HG03520 (cell line): ENCODE data around the gene CDC34.

ENCODE experiments used
- ATAC-seq: cut with Tn5 transposase; IDR thresholded peaks from one replicate; pipeline ENCODE4 v1.9.1; 2021; ENCODE audit warnings: mild to moderate bottlenecking, moderate library complexity; ENCODE audit not compliant: unreplicated experiment

Gene CDC34

GRCh38 chr19:531753-532560 lies at the start of gene CDC34:
CDC34 (plus strand) TSS chr19:531760; CDS start chr19:531932, 172 bp downstream.
- ATAC-seq = peak; percentile 4

GRCh38 chr19:482186-483041 lies 49.1 kb upstream of the CDC34 start:
- ATAC-seq = no peak

GRCh38 chr19:483332-484072 lies 48.1 kb upstream of the CDC34 start:
- no peak for ATAC-seq

GRCh38 chr19:484494-484893 lies 47.1 kb upstream of the CDC34 start:
- no peak for ATAC-seq

- no peak for ATAC-seq
Observed at GRCh38 chr19:485077-485476, 46.5 kb upstream of the CDC34 start.

- no peak for ATAC-seq
Observed at GRCh38 chr19:485583-486236, 45.9 kb upstream of the CDC34 start.

GRCh38 chr19:488505-489417 lies 42.8 kb upstream of the CDC34 start:
- no peak for ATAC-seq

GRCh38 chr19:489418-490196 lies 42.0 kb upstream of the CDC34 start:
- no peak for ATAC-seq

- ATAC-seq = no peak
Observed at GRCh38 chr19:491146-491741, 40.3 kb upstream of the CDC34 start.

GRCh38 chr19:492091-492531 lies 39.4 kb upstream of the CDC34 start:
- ATAC-seq = no peak

GRCh38 chr19:493391-494170 lies 38.0 kb upstream of the CDC34 start:
- no peak for ATAC-seq

GRCh38 chr19:494171-495080 lies 37.1 kb upstream of the CDC34 start:
- no peak for ATAC-seq

- no peak for ATAC-seq
Observed at GRCh38 chr19:495081-495401, 36.5 kb upstream of the CDC34 start.

- ATAC-seq = no peak
Observed at GRCh38 chr19:495402-496111, 36.0 kb upstream of the CDC34 start.

- ATAC-seq = no peak
Observed at GRCh38 chr19:496112-496665, 35.4 kb upstream of the CDC34 start, which contains the start of gene MADCAM1. MADCAM1 (plus strand) TSS chr19:496486; CDS start chr19:496500, 14 bp downstream.

- no peak for ATAC-seq
Observed at GRCh38 chr19:496986-497385, 34.6 kb upstream of the CDC34 start.
